PC-3 (cell line): ENCODE measurements around the gene COASY.

Source experiments
- CTCF ChIP-seq: fragments of 300-600 bp; sonication (generic); conservative IDR thresholded peaks from 2 replicates; pipeline ENCODE4 v1.5.1; 2017; ENCODE audit warnings: antibody characterized with exemption, low read depth, mild to moderate bottlenecking, low read length
- EZH2 ChIP-seq: fragments of 300-600 bp; sonication (generic); IDR thresholded peaks from one replicate; pipeline ENCODE4 v1.6.1; 2017; ENCODE audit warnings: antibody characterized with exemption, mild to moderate bottlenecking, low read length; ENCODE audit not compliant: unreplicated experiment
- EZH2phosphoT487 ChIP-seq: fragments of 300-600 bp; sonication (generic); IDR thresholded peaks from 2 replicates; pipeline ENCODE4 v1.6.1; 2018; ENCODE audit warnings: mild to moderate bottlenecking, antibody characterized with exemption, low read length, borderline replicate concordance

- TF ChIP-seq CTCF: peak; percentile 75
- no peak for TF ChIP-seq EZH2
- no peak for TF ChIP-seq EZH2phosphoT487
These were observed 16.4 kb downstream of the COASY start for GRCh38 chr17:42578282-42578869.
